Measurements from ENCODE around the gene MYL7.

Gene MYL7, protein sequence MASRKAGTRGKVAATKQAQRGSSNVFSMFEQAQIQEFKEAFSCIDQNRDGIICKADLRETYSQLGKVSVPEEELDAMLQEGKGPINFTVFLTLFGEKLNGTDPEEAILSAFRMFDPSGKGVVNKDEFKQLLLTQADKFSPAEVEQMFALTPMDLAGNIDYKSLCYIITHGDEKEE

DNA sequence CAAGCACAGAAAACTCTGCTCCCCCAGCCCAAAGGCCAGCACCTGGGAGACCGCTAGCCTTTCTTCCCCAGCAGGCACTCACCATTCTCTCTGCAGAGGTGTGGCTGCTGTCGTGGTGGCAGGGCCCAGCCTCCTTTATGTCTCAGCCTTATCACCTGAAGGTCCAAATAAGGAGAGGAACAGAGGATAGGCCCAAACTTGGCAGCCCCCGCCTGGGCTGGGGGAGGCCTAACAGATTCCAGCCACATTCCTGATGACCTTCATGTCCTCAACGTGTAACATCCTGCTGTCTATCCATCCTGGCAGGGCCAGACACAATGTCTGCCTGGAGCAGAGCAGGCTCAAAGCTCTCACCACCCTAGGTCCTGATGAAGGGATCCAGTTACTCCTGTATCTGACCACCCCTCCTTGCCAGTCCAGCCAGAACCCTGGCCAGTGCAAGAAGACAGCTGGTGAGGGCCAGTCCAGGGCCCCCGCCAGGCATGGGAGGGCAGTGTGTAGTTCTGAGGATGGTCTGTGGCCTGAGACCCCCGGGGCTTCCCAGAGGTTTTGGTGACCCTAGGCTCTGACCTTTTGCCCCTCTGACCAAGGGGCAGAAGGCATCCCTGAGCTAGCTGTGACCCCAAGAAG lies at the start of gene MYL7:
Gene MYL7, minus strand, starts transcription at position 112 of the 630 bp plus-strand sequence. Its CDS starts 27 bp downstream, at position 85.
- no peak for TF ChIP-seq TCF4 (CRISPR knock-in tag; IDR thresholded peaks at IDR 0.05; ENCODE audit: borderline replicate concordance)
- ATAC-seq: no peak

DNA sequence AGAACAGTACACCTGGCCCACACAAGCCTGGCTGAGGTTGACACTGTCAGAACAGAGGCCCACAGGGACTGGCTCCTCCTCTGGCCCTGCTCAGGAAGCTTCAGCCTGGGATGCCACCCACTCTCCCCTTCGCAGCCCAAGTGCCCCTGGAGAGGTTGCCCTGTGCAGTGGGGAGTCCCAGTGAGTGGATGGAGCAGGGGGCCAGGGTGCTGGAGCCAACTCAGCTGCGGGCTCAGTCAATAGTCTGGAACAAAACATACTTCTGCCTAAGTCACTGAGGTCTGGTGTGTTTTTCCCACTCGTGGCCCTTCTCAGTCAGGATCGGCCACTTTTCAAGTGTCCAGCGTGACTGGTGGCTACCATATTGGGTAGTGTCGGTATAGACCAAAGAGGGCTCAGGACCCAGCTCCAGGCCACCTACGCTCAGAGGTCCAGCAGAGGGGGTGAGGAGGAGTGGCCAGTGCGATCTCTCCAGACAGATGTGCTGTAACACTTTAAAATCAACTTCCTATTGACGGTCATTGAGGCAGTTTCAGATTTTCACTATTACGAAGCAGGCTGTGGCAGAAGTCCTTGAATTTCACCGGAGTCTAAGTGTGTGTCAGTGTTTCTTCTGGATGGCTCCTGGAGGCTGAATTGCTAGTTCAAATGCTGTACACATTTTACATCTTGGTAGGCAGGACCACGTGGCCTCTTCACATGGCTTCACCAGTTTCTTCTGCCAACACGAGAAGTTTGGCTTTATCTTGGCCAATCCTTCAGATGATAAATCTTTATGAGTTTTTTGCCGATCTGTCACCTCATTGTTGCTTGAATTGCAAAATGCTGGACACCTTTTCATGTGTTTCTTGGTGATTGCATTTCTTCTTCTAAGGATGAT lies 49.1 kb upstream of the MYL7 start:
- TF ChIP-seq, protein P1, sequence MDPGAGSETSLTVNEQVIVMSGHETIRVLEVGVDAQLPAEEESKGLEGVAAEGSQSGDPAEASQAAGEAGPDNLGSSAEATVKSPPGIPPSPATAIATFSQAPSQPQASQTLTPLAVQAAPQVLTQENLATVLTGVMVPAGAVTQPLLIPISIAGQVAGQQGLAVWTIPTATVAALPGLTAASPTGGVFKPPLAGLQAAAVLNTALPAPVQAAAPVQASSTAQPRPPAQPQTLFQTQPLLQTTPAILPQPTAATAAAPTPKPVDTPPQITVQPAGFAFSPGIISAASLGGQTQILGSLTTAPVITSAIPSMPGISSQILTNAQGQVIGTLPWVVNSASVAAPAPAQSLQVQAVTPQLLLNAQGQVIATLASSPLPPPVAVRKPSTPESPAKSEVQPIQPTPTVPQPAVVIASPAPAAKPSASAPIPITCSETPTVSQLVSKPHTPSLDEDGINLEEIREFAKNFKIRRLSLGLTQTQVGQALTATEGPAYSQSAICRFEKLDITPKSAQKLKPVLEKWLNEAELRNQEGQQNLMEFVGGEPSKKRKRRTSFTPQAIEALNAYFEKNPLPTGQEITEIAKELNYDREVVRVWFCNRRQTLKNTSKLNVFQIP (CRISPR knock-in tag; IDR thresholded peaks at IDR 0.05; ENCODE audit: borderline replicate concordance, low read depth): no peak
- TF ChIP-seq, protein P2, sequence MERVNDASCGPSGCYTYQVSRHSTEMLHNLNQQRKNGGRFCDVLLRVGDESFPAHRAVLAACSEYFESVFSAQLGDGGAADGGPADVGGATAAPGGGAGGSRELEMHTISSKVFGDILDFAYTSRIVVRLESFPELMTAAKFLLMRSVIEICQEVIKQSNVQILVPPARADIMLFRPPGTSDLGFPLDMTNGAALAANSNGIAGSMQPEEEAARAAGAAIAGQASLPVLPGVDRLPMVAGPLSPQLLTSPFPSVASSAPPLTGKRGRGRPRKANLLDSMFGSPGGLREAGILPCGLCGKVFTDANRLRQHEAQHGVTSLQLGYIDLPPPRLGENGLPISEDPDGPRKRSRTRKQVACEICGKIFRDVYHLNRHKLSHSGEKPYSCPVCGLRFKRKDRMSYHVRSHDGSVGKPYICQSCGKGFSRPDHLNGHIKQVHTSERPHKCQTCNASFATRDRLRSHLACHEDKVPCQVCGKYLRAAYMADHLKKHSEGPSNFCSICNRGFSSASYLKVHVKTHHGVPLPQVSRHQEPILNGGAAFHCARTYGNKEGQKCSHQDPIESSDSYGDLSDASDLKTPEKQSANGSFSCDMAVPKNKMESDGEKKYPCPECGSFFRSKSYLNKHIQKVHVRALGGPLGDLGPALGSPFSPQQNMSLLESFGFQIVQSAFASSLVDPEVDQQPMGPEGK (CRISPR knock-in tag; IDR thresholded peaks at IDR 0.05; ENCODE audit: borderline replicate concordance): no peak
- no peak for TF ChIP-seq ZNF8 (CRISPR knock-in tag; IDR thresholded peaks at IDR 0.05)
- TF ChIP-seq ZC3H10 (CRISPR knock-in tag; IDR thresholded peaks at IDR 0.05): no peak
- TF ChIP-seq SNAI2 (CRISPR knock-in tag; IDR thresholded peaks at IDR 0.05): no peak
- TF ChIP-seq CSDC2 (CRISPR knock-in tag; IDR thresholded peaks at IDR 0.05): no peak
- no peak for TF ChIP-seq BACH2 (CRISPR knock-in tag; IDR thresholded peaks at IDR 0.05; ENCODE audit: borderline replicate concordance)
- TF ChIP-seq, protein P3, sequence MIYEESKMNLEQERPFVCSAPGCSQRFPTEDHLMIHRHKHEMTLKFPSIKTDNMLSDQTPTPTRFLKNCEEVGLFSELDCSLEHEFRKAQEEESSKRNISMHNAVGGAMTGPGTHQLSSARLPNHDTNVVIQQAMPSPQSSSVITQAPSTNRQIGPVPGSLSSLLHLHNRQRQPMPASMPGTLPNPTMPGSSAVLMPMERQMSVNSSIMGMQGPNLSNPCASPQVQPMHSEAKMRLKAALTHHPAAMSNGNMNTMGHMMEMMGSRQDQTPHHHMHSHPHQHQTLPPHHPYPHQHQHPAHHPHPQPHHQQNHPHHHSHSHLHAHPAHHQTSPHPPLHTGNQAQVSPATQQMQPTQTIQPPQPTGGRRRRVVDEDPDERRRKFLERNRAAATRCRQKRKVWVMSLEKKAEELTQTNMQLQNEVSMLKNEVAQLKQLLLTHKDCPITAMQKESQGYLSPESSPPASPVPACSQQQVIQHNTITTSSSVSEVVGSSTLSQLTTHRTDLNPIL (CRISPR knock-in tag; IDR thresholded peaks at IDR 0.05; ENCODE audit: low read depth): no peak
- no peak for TF ChIP-seq RARB (CRISPR knock-in tag; IDR thresholded peaks at IDR 0.05)
- TF ChIP-seq OSR1 (CRISPR knock-in tag; IDR thresholded peaks at IDR 0.05): no peak
- TF ChIP-seq ISL1 (CRISPR knock-in tag; IDR thresholded peaks at IDR 0.05): no peak
- TF ChIP-seq, protein P4, sequence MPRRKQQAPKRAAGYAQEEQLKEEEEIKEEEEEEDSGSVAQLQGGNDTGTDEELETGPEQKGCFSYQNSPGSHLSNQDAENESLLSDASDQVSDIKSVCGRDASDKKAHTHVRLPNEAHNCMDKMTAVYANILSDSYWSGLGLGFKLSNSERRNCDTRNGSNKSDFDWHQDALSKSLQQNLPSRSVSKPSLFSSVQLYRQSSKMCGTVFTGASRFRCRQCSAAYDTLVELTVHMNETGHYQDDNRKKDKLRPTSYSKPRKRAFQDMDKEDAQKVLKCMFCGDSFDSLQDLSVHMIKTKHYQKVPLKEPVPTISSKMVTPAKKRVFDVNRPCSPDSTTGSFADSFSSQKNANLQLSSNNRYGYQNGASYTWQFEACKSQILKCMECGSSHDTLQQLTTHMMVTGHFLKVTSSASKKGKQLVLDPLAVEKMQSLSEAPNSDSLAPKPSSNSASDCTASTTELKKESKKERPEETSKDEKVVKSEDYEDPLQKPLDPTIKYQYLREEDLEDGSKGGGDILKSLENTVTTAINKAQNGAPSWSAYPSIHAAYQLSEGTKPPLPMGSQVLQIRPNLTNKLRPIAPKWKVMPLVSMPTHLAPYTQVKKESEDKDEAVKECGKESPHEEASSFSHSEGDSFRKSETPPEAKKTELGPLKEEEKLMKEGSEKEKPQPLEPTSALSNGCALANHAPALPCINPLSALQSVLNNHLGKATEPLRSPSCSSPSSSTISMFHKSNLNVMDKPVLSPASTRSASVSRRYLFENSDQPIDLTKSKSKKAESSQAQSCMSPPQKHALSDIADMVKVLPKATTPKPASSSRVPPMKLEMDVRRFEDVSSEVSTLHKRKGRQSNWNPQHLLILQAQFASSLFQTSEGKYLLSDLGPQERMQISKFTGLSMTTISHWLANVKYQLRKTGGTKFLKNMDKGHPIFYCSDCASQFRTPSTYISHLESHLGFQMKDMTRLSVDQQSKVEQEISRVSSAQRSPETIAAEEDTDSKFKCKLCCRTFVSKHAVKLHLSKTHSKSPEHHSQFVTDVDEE (CRISPR knock-in tag; IDR thresholded peaks at IDR 0.05): no peak
- no peak for TF ChIP-seq ZNF565 (CRISPR knock-in tag; conservative IDR thresholded peaks at IDR 0.05; ENCODE audit: low read depth)
- no peak for ATAC-seq

DNA sequence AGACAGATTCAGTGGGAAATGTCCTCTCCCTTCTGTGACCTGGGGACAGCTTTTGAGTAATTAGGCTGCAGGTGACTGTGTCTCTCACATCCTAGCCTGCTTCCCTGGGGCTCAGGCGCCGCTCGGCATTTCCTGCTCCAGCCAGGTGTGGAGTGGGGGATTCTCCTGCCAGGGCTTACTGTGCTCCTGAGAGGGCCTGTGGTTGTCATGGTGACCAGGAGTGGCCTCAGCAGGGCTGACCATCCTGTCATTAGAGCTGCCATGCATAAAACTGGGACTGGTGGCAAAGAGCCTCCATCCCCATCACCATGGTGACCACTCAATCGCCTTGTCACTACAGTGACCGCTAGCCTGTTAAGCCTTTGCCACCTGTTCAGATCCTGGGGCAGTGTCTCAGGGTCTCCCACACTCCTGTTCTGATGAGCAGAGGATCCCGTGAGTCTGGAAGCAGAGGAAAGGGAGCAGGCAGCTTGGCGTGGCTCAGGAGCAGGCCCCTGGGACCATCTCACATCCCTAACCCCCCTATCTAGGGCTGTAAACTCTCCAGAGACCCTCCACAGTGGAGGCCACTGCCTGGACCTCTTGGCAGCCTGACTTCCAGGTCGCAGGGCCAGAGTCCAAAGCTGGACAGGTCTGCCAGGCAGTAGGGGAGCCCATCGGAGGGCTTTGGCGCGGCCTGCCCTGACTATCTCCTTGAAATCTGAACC lies 48.3 kb upstream of the MYL7 start, which contains the start of gene GCK:
Gene GCK, minus strand, starts transcription at position 154 of the 707 bp plus-strand sequence. CDS start 486 bp downstream, outside the sequence.
- no peak for ATAC-seq
- no peak for TF ChIP-seq ZNF565 (CRISPR knock-in tag; conservative IDR thresholded peaks at IDR 0.05; ENCODE audit: low read depth)
- TF ChIP-seq, protein P2 (CRISPR knock-in tag; IDR thresholded peaks at IDR 0.05; ENCODE audit: borderline replicate concordance): no peak
- TF ChIP-seq SNAI2 (CRISPR knock-in tag; IDR thresholded peaks at IDR 0.05): no peak
- TF ChIP-seq, protein P3 (CRISPR knock-in tag; IDR thresholded peaks at IDR 0.05; ENCODE audit: low read depth): no peak
- TF ChIP-seq, protein P4 (CRISPR knock-in tag; IDR thresholded peaks at IDR 0.05): no peak
- no peak for TF ChIP-seq CSDC2 (CRISPR knock-in tag; IDR thresholded peaks at IDR 0.05)
- no peak for TF ChIP-seq ZC3H10 (CRISPR knock-in tag; IDR thresholded peaks at IDR 0.05)
- no peak for TF ChIP-seq ESRRG (CRISPR knock-in tag; IDR thresholded peaks at IDR 0.05)
- TF ChIP-seq OSR1 (CRISPR knock-in tag; IDR thresholded peaks at IDR 0.05): no peak
- TF ChIP-seq ARNTL (CRISPR knock-in tag; IDR thresholded peaks at IDR 0.05; ENCODE audit: borderline replicate concordance, low read depth): no peak
- TF ChIP-seq RARB (CRISPR knock-in tag; IDR thresholded peaks at IDR 0.05): no peak

Measured in SK-N-SH treated with all-trans-retinoic acid at 6 μM for 48 hours (cell line).